SH-SY5Y (cell line): ENCODE measurements around the gene NR6A1.

ENCODE experiments used
- GATA2 ChIP-seq: IDR thresholded peaks from 2 replicates; pipeline ENCODE4 v1.6.1; 2011; ENCODE audit warnings: mild to moderate bottlenecking, low read depth, low read length
- GATA3 ChIP-seq: IDR thresholded peaks from 2 replicates; pipeline ENCODE4 v1.6.1; 2011; ENCODE audit warnings: low read depth, mild to moderate bottlenecking, low read length, moderate library complexity

DNA sequence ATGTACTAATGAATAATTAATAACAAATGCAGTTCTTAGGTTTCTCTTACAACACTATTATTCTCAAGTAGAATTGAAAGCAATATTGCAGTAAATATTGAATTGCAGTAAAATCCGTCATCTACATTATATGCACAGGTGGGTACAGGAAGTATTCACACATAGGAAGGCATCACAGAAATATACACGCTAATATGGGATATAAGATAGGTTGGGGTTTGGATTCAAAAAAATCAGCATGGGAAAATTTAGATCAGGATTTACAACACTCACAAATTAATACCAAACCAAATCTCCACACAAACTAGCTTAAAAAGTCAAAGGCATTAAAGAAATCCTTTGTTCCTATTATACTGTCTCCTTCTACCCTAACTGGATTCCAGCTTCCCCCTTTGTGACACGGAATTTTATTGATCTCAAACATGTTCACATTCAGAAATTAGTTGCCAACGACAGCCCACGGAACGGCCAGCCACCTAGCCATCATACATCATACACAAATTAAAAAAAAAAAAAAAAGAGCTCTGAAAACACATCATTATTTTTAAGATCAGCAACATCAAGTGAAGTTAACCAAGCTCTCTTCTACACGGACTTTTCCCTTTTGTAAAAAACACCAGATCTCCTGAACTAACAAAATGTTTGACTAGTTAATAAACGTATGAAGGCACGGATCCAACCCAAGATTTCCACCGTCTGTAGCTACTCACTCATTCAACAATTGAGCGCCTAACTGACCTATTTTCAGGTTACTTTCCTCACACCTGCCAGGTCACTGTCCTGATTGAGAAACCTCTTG, 2.2 kb downstream of the NR6A1 start:
- no peak for TF ChIP-seq GATA3
- TF ChIP-seq GATA2: no peak
